Breast epithelium (tissue), 3 donors: ENCODE results near the gene MBOAT1.

Source experiments
- CTCF ChIP-seq, 3 donors: fragments of 450-650 bp; IDR thresholded peaks; one replicate each; pipeline ENCODE4 v1.5.1; 2016 to 2017; ENCODE audit warnings: antibody characterized with exemption in 3 of 3, mild to moderate bottlenecking in 3 of 3, moderate library complexity in 3 of 3
- POLR2A ChIP-seq: fragments of 450-650 bp; IDR thresholded peaks from one replicate; pipeline ENCODE4 v1.6.1; 2016; ENCODE audit warnings: antibody characterized with exemption, mild to moderate bottlenecking, moderate library complexity

GRCh38 chr6:20198156-20198774 is 14.0 kb downstream of the MBOAT1 start:
- no peak for TF ChIP-seq POLR2A
- no peak for TF ChIP-seq CTCF (IDR thresholded peaks at IDR 0.05)
